ENCODE data around the gene GDF10.

Gene GDF10

GRCh38 chr10:47260505-47261111, 39.4 kb upstream of the GDF10 start:
- no peaks in the 10 kb centered on the region for H3K79me1 ChIP-seq (replicated peaks; ENCODE audit: low read length, poor library complexity, severe bottlenecking)
- no peak overlapping the region for H2BK15ac ChIP-seq (ENCODE audit: low read depth, poor library complexity, severe bottlenecking)
- H3K4me2 ChIP-seq (ENCODE audit: low read length, poor library complexity, severe bottlenecking), result no peak overlapping the region
- no peak overlapping the region for H2BK12ac ChIP-seq (ENCODE audit: low read length in 2 of 2)
- no peak overlapping the region for H2BK120ac ChIP-seq (ENCODE audit: low read depth, low read length)
- H3K36me3 ChIP-seq (ENCODE audit: control insufficient read depth in 1 of 2, insufficient read depth in 2 of 2, low read depth in 1 of 2, low read length in 2 of 2), result no peaks in the 10 kb centered on the region
- no peak overlapping the region for H3K18ac ChIP-seq (ENCODE audit: low read depth in 1 of 2, low read length in 2 of 2)
- H2AFZ ChIP-seq (ENCODE audit: low read depth, low read length), result no peak overlapping the region
- no peak overlapping the region for H3K27ac ChIP-seq (ENCODE audit: low read length, poor library complexity, severe bottlenecking)
- H3K4me3 ChIP-seq (ENCODE audit: insufficient read depth in 1 of 2, low read depth in 1 of 2, low read length in 2 of 2), result no peak overlapping the region
- 53% methylated on average over 8 of the region's 9 CpGs for WGBS
- H3K4ac ChIP-seq (ENCODE audit: low read depth in 1 of 2, low read length in 2 of 2), result no peak overlapping the region
- H4K8ac ChIP-seq (ENCODE audit: low read length), result no peak overlapping the region
- H3K14ac ChIP-seq (ENCODE audit: low read length in 2 of 2), result no peak overlapping the region
- H3K27me3 ChIP-seq (ENCODE audit: control insufficient read depth in 1 of 2, insufficient read depth in 1 of 2, low read length in 2 of 2), result peaks cover 0 to 20% of the 10 kb centered on the region in 2 experiments
- no peak overlapping the region for H4K91ac ChIP-seq (ENCODE audit: low read length)
- peaks cover 15% of the 10 kb centered on the region for H3K9me3 ChIP-seq (ENCODE audit: control insufficient read depth, low read length)
- H2AK5ac ChIP-seq (ENCODE audit: low read length, severe bottlenecking), result no peak overlapping the region
- H3K9ac ChIP-seq (ENCODE audit: low read length), result no peak overlapping the region
- peaks cover 6% of the 10 kb centered on the region for H3K4me1 ChIP-seq (ENCODE audit: control insufficient read depth, insufficient read depth, low read depth, low read length)
- DNase-seq, result no peak
- H2BK5ac ChIP-seq (ENCODE audit: low read depth, low read length, poor library complexity, severe bottlenecking), result no peak overlapping the region
- no peak overlapping the region for H3K23ac ChIP-seq (ENCODE audit: low read length in 2 of 2)

GRCh38 chr10:47261121-47261520, 38.9 kb upstream of the GDF10 start:
- no peaks in the 10 kb centered on the region for H3K36me3 ChIP-seq (ENCODE audit: control insufficient read depth in 1 of 2, insufficient read depth in 2 of 2, low read depth in 1 of 2, low read length in 2 of 2)
- no peak overlapping the region for H2BK120ac ChIP-seq (ENCODE audit: low read depth, low read length)
- H3K79me1 ChIP-seq (replicated peaks; ENCODE audit: low read length, poor library complexity, severe bottlenecking), result no peaks in the 10 kb centered on the region
- peaks cover 17% of the 10 kb centered on the region for H3K9me3 ChIP-seq (ENCODE audit: control insufficient read depth, low read length)
- peaks cover 0 to 20% of the 10 kb centered on the region in 2 experiments for H3K27me3 ChIP-seq (ENCODE audit: control insufficient read depth in 1 of 2, insufficient read depth in 1 of 2, low read length in 2 of 2)
- no peak overlapping the region for H3K9ac ChIP-seq (ENCODE audit: low read length)
- no peak overlapping the region for H3K14ac ChIP-seq (ENCODE audit: low read length in 2 of 2)
- H2BK5ac ChIP-seq (ENCODE audit: low read depth, low read length, poor library complexity, severe bottlenecking), result no peak overlapping the region
- peaks cover 4% of the 10 kb centered on the region for H3K4me1 ChIP-seq (ENCODE audit: control insufficient read depth, insufficient read depth, low read depth, low read length)
- no peak overlapping the region for H2BK15ac ChIP-seq (ENCODE audit: low read depth, poor library complexity, severe bottlenecking)
- H2AK5ac ChIP-seq (ENCODE audit: low read length, severe bottlenecking), result no peak overlapping the region
- H3K18ac ChIP-seq (ENCODE audit: low read depth in 1 of 2, low read length in 2 of 2), result no peak overlapping the region
- no peak overlapping the region for H3K27ac ChIP-seq (ENCODE audit: low read length, poor library complexity, severe bottlenecking)
- H3K4me3 ChIP-seq (ENCODE audit: insufficient read depth in 1 of 2, low read depth in 1 of 2, low read length in 2 of 2), result no peak overlapping the region
- no peak for DNase-seq
- no peak overlapping the region for H3K23ac ChIP-seq (ENCODE audit: low read length in 2 of 2)
- 93% methylated on average over 1 of the region's 1 CpG for WGBS
- no peak overlapping the region for H4K91ac ChIP-seq (ENCODE audit: low read length)
- H3K4me2 ChIP-seq (ENCODE audit: low read length, poor library complexity, severe bottlenecking), result no peak overlapping the region
- H4K8ac ChIP-seq (ENCODE audit: low read length), result no peak overlapping the region
- no peak overlapping the region for H3K4ac ChIP-seq (ENCODE audit: low read depth in 1 of 2, low read length in 2 of 2)
- H2AFZ ChIP-seq (ENCODE audit: low read depth, low read length), result no peak overlapping the region
- no peak overlapping the region for H2BK12ac ChIP-seq (ENCODE audit: low read length in 2 of 2)

- no peak overlapping the region for H3K14ac ChIP-seq (ENCODE audit: low read length in 2 of 2)
- no peak overlapping the region for H4K8ac ChIP-seq (ENCODE audit: low read length)
- H3K4me2 ChIP-seq (ENCODE audit: low read length, poor library complexity, severe bottlenecking), result no peak overlapping the region
- no peak overlapping the region for H3K9ac ChIP-seq (ENCODE audit: low read length)
- H3K79me1 ChIP-seq (replicated peaks; ENCODE audit: low read length, poor library complexity, severe bottlenecking), result no peaks in the 10 kb centered on the region
- peaks cover 21% of the 10 kb centered on the region for H3K9me3 ChIP-seq (ENCODE audit: control insufficient read depth, low read length)
- H3K4me3 ChIP-seq (ENCODE audit: insufficient read depth in 1 of 2, low read depth in 1 of 2, low read length in 2 of 2), result no peak overlapping the region
- H2AK5ac ChIP-seq (ENCODE audit: low read length, severe bottlenecking), result no peak overlapping the region
- H2BK5ac ChIP-seq (ENCODE audit: low read depth, low read length, poor library complexity, severe bottlenecking), result no peak overlapping the region
- H3K23ac ChIP-seq (ENCODE audit: low read length in 2 of 2), result no peak overlapping the region
- no peaks in the 10 kb centered on the region for H3K36me3 ChIP-seq (ENCODE audit: control insufficient read depth in 1 of 2, insufficient read depth in 2 of 2, low read depth in 1 of 2, low read length in 2 of 2)
- H3K27me3 ChIP-seq (ENCODE audit: control insufficient read depth in 1 of 2, insufficient read depth in 1 of 2, low read length in 2 of 2), result peaks cover 0 to 20% of the 10 kb centered on the region in 2 experiments
- H2AFZ ChIP-seq (ENCODE audit: low read depth, low read length), result no peak overlapping the region
- H2BK15ac ChIP-seq (ENCODE audit: low read depth, poor library complexity, severe bottlenecking), result no peak overlapping the region
- H3K18ac ChIP-seq (ENCODE audit: low read depth in 1 of 2, low read length in 2 of 2), result no peak overlapping the region
- no peak overlapping the region for H3K27ac ChIP-seq (ENCODE audit: low read length, poor library complexity, severe bottlenecking)
- no peak overlapping the region for H3K4ac ChIP-seq (ENCODE audit: low read depth in 1 of 2, low read length in 2 of 2)
- no peak for DNase-seq
- H4K91ac ChIP-seq (ENCODE audit: low read length), result no peak overlapping the region
- 80% methylated on average over 3 of the region's 5 CpGs for WGBS
- peaks cover 4% of the 10 kb centered on the region for H3K4me1 ChIP-seq (ENCODE audit: control insufficient read depth, insufficient read depth, low read depth, low read length)
- no peak overlapping the region for H2BK120ac ChIP-seq (ENCODE audit: low read depth, low read length)
- no peak overlapping the region for H2BK12ac ChIP-seq (ENCODE audit: low read length in 2 of 2)
Measured at GRCh38 chr10:47261556-47261955, 38.4 kb upstream of the GDF10 start.

GRCh38 chr10:47262606-47263533, 37.1 kb upstream of the GDF10 start:
- Histone ChIP-seq H2BK15ac (ENCODE audit: low read depth, poor library complexity, severe bottlenecking) (no peak overlapping the region), H3K9me3 (ENCODE audit: control insufficient read depth, low read length) (peaks cover 26% of the 10 kb centered on the region), H3K4me1 (ENCODE audit: control insufficient read depth, insufficient read depth, low read depth, low read length) (peaks cover 1% of the 10 kb centered on the region), H4K91ac (ENCODE audit: low read length) (no peak overlapping the region), H3K79me1 (replicated peaks; ENCODE audit: low read length, poor library complexity, severe bottlenecking) (no peaks in the 10 kb centered on the region), H2AFZ (ENCODE audit: low read depth, low read length) (no peak overlapping the region), H3K27ac (ENCODE audit: low read length, poor library complexity, severe bottlenecking) (no peak overlapping the region), H3K4me2 (ENCODE audit: low read length, poor library complexity, severe bottlenecking) (no peak overlapping the region), H3K36me3 (ENCODE audit: control insufficient read depth in 1 of 2, insufficient read depth in 2 of 2, low read depth in 1 of 2, low read length in 2 of 2) (no peaks in the 10 kb centered on the region), H3K14ac (ENCODE audit: low read length in 2 of 2) (no peak overlapping the region), H3K27me3 (ENCODE audit: control insufficient read depth in 1 of 2, insufficient read depth in 1 of 2, low read length in 2 of 2) (peaks cover 2 to 20% of the 10 kb centered on the region in 2 experiments), H3K4ac (ENCODE audit: low read depth in 1 of 2, low read length in 2 of 2) (no peak overlapping the region), H2BK120ac (ENCODE audit: low read depth, low read length) (no peak overlapping the region), H2AK5ac (ENCODE audit: low read length, severe bottlenecking) (no peak overlapping the region), H4K8ac (ENCODE audit: low read length) (no peak overlapping the region), H3K18ac (ENCODE audit: low read depth in 1 of 2, low read length in 2 of 2) (no peak overlapping the region), H2BK5ac (ENCODE audit: low read depth, low read length, poor library complexity, severe bottlenecking) (no peak overlapping the region), H3K4me3 (ENCODE audit: insufficient read depth in 1 of 2, low read depth in 1 of 2, low read length in 2 of 2) (no peak overlapping the region), H2BK12ac (ENCODE audit: low read length in 2 of 2) (no peak overlapping the region), H3K23ac (ENCODE audit: low read length in 2 of 2) (no peak overlapping the region), H3K9ac (ENCODE audit: low read length) (no peak overlapping the region)
- WGBS, result 68% methylated on average over 3 of the region's 5 CpGs
- no peak for DNase-seq

All from mesenchymal stem cell (in vitro differentiated cells and primary cell).